ENCODE data around the gene SEMA6B. TPM values are rescaled to one million over a fixed set of nuclear protein-coding genes. Genes with fewer than 3 reads are reported as not detected.

SEMA6B gene
- total and polyA plus RNA-seq, 2 donors (not counting 3 experiments of a cell fraction or from before 2014, with no cell fraction given): 97.8 to 176 TPM

DNA sequence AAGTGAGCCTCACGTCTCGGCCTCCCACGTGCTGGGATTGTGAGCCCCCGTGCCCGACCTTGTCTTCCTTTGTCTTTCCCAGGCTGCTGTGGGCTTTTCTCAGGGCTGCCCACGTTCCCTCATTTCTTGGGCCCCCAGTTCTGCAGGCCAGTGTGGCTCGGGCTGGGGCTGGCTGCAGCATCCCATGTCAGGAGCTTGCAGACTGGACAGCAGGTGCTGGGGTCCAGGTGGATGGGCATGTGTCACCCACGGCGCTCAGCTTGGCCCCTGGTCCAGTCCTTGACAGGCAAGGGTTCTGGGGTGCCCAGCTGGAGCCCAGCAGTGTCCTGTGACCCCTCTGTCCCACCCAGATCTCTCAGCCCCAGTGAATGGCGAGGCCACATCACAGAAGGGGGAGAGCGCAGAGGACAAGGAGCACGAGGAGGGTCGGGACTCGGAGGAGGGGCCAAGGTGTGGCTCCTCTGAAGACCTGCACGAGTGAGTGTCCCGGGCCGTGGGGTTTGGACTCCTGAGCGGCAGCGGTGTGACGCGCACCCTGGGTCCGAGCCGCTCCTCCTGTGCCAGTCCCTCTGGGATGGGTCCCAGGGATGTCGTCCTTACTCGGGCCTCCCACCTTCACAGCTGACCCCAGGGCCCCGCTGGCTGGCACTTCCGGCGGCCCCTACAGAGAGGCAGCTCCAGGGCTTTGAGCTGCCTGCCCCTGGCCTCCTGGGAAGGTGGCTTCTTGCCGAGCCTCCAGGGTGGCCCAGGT lies 58.5 kb downstream of the SEMA6B start:
- Histone ChIP-seq H3K9ac (replicated peaks; ENCODE audit: extremely low read depth, insufficient read depth, low read length) (no peak overlapping the region), H3K79me2 (ENCODE audit: control insufficient read depth, insufficient read depth, low read length) (no peaks in the 10 kb centered on the region), H3K9me1 (replicated peaks; ENCODE audit: control insufficient read depth, extremely low read depth, insufficient read depth, low read length) (no peaks in the 10 kb centered on the region), H3K27me3 (ENCODE audit: control insufficient read depth in 2 of 2, insufficient read depth in 2 of 2, low read length in 2 of 2) (no peaks in the 10 kb centered on the region), H3K4me1 (ENCODE audit: control insufficient read depth, extremely low read depth, insufficient read depth, low read length) (peaks cover under 1% of the 10 kb centered on the region), H4K20me1 (replicated peaks; ENCODE audit: control insufficient read depth, extremely low read depth, insufficient read depth, low read length) (no peaks in the 10 kb centered on the region), H3K9me3 (replicated peaks; ENCODE audit: control insufficient read depth, insufficient read depth, low read length) (no peaks in the 10 kb centered on the region), H3K4me3 (replicated peaks in 1 of 3; ENCODE audit: insufficient read depth in 1 of 3, low read depth in 1 of 3, low read length in 3 of 3) (no peak overlapping the region), H3K4me2 (ENCODE audit: insufficient read depth, low read length) (no peak overlapping the region), H3K27ac (ENCODE audit: insufficient read depth, low read depth, low read length) (no peak overlapping the region), H3K36me3 (ENCODE audit: control insufficient read depth in 2 of 2, extremely low read depth in 1 of 2, insufficient read depth in 2 of 2, low read length in 2 of 2) (peaks cover 5 to 42% of the 10 kb centered on the region in 2 experiments), H2AFZ (ENCODE audit: low read depth, low read length) (no peak overlapping the region)
- POLR2A ChIA-PET: no interaction called here
- FAIRE-seq (no peak), DNase-seq (ENCODE audit: low read depth, low spot score) (no peak)
- intact Hi-C loops (cut with micrococcal nuclease): no loop called here
- CTCF ChIA-PET: interaction anchor here (0.8 to 3.1 kb wide), 3 partner anchors 22 to 24 kb away, joined by 3 to 10 read pairs (median 4); no protein-coding TSS in a partner anchor
- TF ChIP-seq EZH2 (IDR thresholded peaks at IDR 0.05; ENCODE audit: borderline replicate concordance, low read depth, low read length, severe bottlenecking): no peak
- TF ChIP-seq, protein P1, sequence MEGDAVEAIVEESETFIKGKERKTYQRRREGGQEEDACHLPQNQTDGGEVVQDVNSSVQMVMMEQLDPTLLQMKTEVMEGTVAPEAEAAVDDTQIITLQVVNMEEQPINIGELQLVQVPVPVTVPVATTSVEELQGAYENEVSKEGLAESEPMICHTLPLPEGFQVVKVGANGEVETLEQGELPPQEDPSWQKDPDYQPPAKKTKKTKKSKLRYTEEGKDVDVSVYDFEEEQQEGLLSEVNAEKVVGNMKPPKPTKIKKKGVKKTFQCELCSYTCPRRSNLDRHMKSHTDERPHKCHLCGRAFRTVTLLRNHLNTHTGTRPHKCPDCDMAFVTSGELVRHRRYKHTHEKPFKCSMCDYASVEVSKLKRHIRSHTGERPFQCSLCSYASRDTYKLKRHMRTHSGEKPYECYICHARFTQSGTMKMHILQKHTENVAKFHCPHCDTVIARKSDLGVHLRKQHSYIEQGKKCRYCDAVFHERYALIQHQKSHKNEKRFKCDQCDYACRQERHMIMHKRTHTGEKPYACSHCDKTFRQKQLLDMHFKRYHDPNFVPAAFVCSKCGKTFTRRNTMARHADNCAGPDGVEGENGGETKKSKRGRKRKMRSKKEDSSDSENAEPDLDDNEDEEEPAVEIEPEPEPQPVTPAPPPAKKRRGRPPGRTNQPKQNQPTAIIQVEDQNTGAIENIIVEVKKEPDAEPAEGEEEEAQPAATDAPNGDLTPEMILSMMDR (IDR thresholded peaks at IDR 0.05; ENCODE audit: extremely low read depth in 1 of 2, insufficient read depth in 1 of 2, low read depth in 1 of 2, low read length in 2 of 2): no peak
- no peak for TF ChIP-seq JUN (IDR thresholded peaks at IDR 0.05; ENCODE audit: borderline replicate concordance, insufficient read depth, insufficient read length, low read depth)
- TF ChIP-seq POLR2AphosphoS5 (IDR thresholded peaks at IDR 0.05; ENCODE audit: insufficient read depth, low read depth, low read length): no peak
- TF ChIP-seq MYC (IDR thresholded peaks at IDR 0.05; ENCODE audit: low read depth, low read length): no peak
- no peak for TF ChIP-seq FOS (IDR thresholded peaks at IDR 0.05; ENCODE audit: borderline replicate concordance, insufficient read depth, low read length)
- TF ChIP-seq GATA2 (IDR thresholded peaks at IDR 0.05; ENCODE audit: insufficient read depth, insufficient read length, low read depth, low read length): no peak
- TF ChIP-seq, protein P2, sequence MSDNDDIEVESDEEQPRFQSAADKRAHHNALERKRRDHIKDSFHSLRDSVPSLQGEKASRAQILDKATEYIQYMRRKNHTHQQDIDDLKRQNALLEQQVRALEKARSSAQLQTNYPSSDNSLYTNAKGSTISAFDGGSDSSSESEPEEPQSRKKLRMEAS (IDR thresholded peaks at IDR 0.05; ENCODE audit: insufficient read depth, insufficient read length): no peak
- no peak for TF ChIP-seq POLR2A (IDR thresholded peaks at IDR 0.05; ENCODE audit: low read depth, low read length)
- dilution Hi-C loops (cut with MboI; ENCODE audit: extremely low pct_ligation_motif_present, low sequenced_read_pairs): no loop called here
- BruUV-seq (replicated peaks): no TSS peak

Data from endothelial cell of umbilical vein (primary cell).